ENCODE measurements around the gene LIMK2.

LIMK2 gene

DNA sequence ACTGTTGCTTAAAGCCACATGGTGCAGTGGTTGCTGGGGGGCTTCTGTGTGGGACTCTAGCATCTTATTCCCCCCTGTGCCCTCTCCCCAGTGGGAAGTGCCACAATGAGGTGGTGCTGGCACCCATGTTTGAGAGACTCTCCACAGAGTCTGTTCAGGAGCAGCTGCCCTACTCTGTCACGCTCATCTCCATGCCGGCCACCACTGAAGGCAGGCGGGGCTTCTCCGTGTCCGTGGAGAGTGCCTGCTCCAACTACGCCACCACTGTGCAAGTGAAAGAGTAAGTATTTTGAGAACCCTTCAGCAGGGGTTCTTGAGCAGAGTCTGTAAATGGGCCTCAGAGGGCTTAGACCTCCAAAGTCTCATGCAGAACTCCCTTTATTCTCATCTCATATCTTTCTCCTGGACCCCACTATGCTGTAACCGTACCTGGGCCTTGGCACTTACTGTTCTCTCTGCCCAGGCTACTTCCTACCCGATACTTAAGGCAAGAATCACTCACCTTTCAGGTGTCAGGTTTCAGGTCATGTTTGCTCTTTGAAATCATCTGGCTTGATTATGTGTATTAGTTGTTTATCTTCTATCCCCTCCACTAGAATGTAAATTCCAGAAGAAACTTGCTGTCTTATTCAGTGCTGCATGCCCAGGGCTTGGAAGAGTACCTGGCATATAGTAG, 47.8 kb downstream of the LIMK2 start:
- Histone ChIP-seq H3K4me1 (ENCODE audit: control insufficient read depth, insufficient read depth, low read length) (no peaks in the 10 kb centered on the region; the same call in 1 of the 2 replicates), H3K36me3 (ENCODE audit: control insufficient read depth, insufficient read depth, low read length) (peaks cover 58% of the 10 kb centered on the region), H3K27me3 (ENCODE audit: control insufficient read depth, insufficient read depth, low read length) (no peaks in the 10 kb centered on the region), H3K9me3 (ENCODE audit: control insufficient read depth, insufficient read depth, low read length) (no peaks in the 10 kb centered on the region), H3K9ac (ENCODE audit: low read depth, low read length) (no peak overlapping the region), H3K4me3 (ENCODE audit: low read depth, low read length) (no peak overlapping the region), H3K27ac (ENCODE audit: low read depth, low read length) (no peak overlapping the region)

DNA sequence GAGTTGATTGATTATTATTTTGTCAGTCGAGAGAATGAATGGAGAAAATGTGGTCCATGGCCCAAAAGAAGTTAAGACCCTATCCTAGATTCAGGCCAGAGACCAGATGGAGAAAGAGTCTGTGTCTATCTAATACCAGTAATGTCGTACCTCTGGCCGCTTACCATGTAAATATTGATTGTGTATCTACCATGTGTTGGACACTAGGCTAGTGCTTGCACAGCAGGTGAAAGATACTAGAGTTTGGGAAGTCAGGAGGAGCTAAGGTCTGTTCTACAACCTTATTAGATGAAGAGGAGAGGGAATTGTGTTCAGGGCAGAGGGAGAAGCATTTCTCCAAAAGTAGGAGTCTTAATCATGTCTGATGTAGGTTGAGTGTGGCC, 48.4 kb downstream of the LIMK2 start:
- Histone ChIP-seq H3K27me3 (ENCODE audit: control insufficient read depth, insufficient read depth, low read length) (no peaks in the 10 kb centered on the region), H3K27ac (ENCODE audit: low read depth, low read length) (no peak overlapping the region), H3K36me3 (ENCODE audit: control insufficient read depth, insufficient read depth, low read length) (peaks cover 58% of the 10 kb centered on the region), H3K9me3 (ENCODE audit: control insufficient read depth, insufficient read depth, low read length) (no peaks in the 10 kb centered on the region), H3K4me1 (ENCODE audit: control insufficient read depth, insufficient read depth, low read length) (no peaks in the 10 kb centered on the region; the same call in 1 of the 2 replicates), H3K4me3 (ENCODE audit: low read depth, low read length) (no peak overlapping the region), H3K9ac (ENCODE audit: low read depth, low read length) (no peak overlapping the region)

DNA sequence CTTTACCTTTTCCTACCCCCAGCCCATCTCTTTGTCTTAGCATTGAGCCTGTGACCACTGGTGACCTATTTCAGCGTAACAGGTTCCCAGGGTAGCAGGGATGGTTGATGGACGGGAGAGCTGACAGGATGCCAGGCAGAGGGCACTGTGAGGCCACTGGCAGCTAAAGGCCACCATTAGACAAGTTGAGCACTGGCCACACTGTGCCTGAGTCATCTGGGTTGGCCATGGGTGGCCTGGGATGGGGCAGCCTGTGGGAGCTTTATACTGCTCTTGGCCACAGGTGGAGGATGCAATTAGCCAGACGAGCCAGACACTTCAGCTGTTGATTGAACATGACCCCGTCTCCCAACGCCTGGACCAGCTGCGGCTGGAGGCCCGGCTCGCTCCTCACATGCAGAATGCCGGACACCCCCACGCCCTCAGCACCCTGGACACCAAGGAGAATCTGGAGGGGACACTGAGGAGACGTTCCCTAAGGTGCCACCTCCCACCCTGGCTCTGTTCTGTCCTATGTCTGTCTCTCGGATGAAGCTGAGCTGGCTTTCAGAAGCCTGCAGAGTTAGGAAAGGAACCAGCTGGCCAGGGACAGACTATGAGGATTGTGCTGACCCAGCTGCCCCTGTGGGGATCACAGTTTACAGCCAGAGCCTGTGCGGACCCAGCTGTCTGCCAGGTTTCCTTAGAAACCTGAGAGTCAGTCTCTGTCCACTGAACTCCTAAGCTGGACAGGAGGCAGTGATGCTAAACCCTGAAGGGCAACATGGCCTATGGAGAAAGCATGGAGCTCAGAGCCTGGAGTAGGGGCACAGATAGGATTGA, 50.4 kb downstream of the LIMK2 start:
- Histone ChIP-seq H3K9ac (ENCODE audit: low read depth, low read length) (no peak overlapping the region), H3K4me1 (ENCODE audit: control insufficient read depth, insufficient read depth, low read length) (no peaks in the 10 kb centered on the region), H3K9me3 (ENCODE audit: control insufficient read depth, insufficient read depth, low read length) (no peaks in the 10 kb centered on the region), H3K36me3 (ENCODE audit: control insufficient read depth, insufficient read depth, low read length) (peaks cover 71% of the 10 kb centered on the region), H3K4me3 (ENCODE audit: low read depth, low read length) (no peak overlapping the region), H3K27me3 (ENCODE audit: control insufficient read depth, insufficient read depth, low read length) (no peaks in the 10 kb centered on the region), H3K27ac (ENCODE audit: low read depth, low read length) (no peak overlapping the region)

DNA sequence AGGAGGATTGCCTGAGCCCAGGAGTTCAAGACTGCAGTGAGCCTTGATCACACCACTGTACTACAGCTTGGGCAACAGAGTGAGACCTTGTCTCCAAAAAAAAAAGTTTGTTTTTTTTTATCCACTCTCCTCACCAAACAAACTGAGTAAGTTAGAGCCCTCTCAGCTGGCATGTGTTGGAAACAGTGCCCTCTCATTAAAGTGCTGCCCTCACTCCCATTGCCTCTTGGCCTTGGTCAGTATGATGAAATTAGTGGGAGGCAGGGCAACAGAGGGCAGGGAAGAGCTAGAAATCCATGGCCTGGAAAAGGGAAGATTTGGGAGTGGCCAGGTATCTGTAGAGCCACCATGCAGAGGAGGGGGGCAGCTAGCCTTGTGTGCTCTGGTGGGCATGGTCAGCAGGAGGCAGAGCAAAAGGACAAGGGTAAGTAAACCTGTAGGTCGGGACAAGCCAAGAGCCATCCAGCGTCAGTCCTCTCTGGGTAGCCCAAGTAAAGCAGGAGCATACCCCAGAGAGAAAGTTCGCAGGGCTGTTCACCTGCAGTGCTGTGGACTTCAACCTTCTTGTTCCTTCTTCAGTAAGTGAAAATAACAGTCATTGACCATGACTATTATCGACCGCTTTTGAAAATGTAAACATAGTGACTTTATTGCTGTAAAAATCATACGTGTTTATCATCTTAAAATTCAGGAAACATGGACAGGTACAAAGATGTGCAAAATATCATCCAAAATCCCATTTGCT, 52.0 kb downstream of the LIMK2 start:
- Histone ChIP-seq H3K9ac (ENCODE audit: low read depth, low read length) (no peak overlapping the region), H3K36me3 (ENCODE audit: control insufficient read depth, insufficient read depth, low read length) (peaks cover 69% of the 10 kb centered on the region), H3K9me3 (ENCODE audit: control insufficient read depth, insufficient read depth, low read length) (no peaks in the 10 kb centered on the region), H3K4me3 (ENCODE audit: low read depth, low read length) (no peak overlapping the region), H3K27ac (ENCODE audit: low read depth, low read length) (no peak overlapping the region), H3K4me1 (ENCODE audit: control insufficient read depth, insufficient read depth, low read length) (no peaks in the 10 kb centered on the region), H3K27me3 (ENCODE audit: control insufficient read depth, insufficient read depth, low read length) (no peaks in the 10 kb centered on the region)

DNA sequence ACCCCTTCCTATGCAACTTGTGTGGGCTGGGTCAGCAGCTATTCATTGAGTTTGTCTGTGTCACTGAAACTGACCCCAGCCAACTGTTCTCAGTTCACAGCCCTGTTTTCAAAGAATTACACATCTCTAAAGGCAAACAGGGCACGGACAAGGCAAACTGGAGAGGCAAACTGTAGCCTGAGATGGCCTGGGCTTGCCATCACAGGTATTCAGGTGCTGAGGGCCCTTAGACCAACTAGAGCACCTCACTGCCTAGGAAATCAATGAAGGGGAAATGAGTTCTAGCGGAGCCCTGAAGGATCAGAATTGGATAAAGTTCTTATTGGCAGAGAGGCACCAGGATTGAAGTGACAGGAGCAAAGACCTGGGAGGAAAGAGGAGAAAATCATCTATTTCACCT, 56.2 kb downstream of the LIMK2 start:
- H3K9me3 ChIP-seq (ENCODE audit: control insufficient read depth, insufficient read depth, low read length) = no peaks in the 10 kb centered on the region
- peaks cover 61% of the 10 kb centered on the region for H3K36me3 ChIP-seq (ENCODE audit: control insufficient read depth, insufficient read depth, low read length)
- H3K27ac ChIP-seq (ENCODE audit: low read depth, low read length) = no peak overlapping the region

DNA sequence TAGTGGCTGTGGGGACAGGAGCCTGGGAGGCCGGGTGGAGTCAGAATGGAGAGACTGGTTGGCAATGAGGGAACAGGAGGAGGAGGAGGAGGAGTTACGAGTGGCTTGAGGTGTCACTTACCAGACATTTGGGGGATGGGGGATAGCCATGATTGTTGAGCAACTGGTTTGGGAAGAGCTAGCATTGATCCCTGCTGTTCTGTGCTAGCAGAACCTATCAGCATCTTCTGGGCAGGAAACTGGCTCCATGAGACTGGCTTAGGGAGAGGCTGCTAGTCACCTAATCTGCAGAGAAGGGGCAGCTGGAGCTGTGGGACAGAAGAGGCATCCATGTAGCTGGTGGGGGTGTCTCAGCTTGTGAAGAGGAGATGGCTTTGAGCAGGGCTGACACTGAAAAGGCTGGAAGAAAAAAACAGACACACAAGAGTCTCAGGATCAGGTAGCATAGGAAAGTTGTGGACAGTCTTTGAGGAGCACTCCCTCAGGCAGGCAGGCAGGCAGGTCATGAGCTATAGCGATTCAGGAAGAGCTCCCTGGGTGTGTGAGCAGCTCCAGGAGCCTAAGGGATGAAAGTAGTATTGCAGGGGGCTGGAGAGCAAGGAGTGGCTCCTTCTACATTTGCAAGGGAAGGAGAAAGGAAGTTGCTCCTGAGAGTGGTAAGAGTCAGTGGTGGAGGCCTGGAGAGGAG, 57.9 kb downstream of the LIMK2 start:
- peaks cover 64% of the 10 kb centered on the region for H3K36me3 ChIP-seq (ENCODE audit: control insufficient read depth, insufficient read depth, low read length)
- no peaks in the 10 kb centered on the region for H3K27me3 ChIP-seq (ENCODE audit: control insufficient read depth, insufficient read depth, low read length)
- H3K27ac ChIP-seq (ENCODE audit: low read depth, low read length) = peak overlapping the region; percentile 49
- H3K4me1 ChIP-seq (ENCODE audit: control insufficient read depth, insufficient read depth, low read length) = peaks cover 2% of the 10 kb centered on the region; the same call in 1 of the 2 replicates
- no peak overlapping the region for H3K4me3 ChIP-seq (ENCODE audit: low read depth, low read length)
- H3K9ac ChIP-seq (ENCODE audit: low read depth, low read length) = no peak overlapping the region
- no peaks in the 10 kb centered on the region for H3K9me3 ChIP-seq (ENCODE audit: control insufficient read depth, insufficient read depth, low read length)

More for the DNA sequence above, 56.2 kb downstream of the LIMK2 start:
- H3K4me3 ChIP-seq (ENCODE audit: low read depth, low read length) = no peak overlapping the region
- H3K27me3 ChIP-seq (ENCODE audit: control insufficient read depth, insufficient read depth, low read length) = no peaks in the 10 kb centered on the region
- peaks cover 2% of the 10 kb centered on the region; the same call in 1 of the 2 replicates for H3K4me1 ChIP-seq (ENCODE audit: control insufficient read depth, insufficient read depth, low read length)
- no peak overlapping the region for H3K9ac ChIP-seq (ENCODE audit: low read depth, low read length)

DNA sequence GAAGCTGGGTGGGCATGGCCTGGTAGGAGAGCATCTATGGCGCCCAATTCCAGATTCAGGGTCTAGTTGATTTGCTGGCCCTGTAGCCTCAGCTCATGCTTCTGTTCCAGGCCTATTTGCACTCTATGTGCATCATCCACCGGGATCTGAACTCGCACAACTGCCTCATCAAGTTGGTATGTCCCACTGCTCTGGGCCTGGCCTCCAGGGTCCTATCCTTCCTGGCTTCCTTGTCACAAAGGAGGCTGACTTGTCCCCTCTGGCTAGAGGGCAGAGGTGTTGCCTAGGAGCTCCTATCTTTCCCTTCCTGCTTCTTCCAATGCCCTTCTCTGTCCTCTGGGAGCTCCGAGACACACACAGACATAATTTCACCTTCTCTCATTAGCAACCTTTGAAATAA, 58.9 kb downstream of the LIMK2 start:
- no peak overlapping the region for H3K4me3 ChIP-seq (ENCODE audit: low read depth, low read length)
- peaks cover 2% of the 10 kb centered on the region; the same call in 1 of the 2 replicates for H3K4me1 ChIP-seq (ENCODE audit: control insufficient read depth, insufficient read depth, low read length)
- no peaks in the 10 kb centered on the region for H3K9me3 ChIP-seq (ENCODE audit: control insufficient read depth, insufficient read depth, low read length)
- peaks cover 73% of the 10 kb centered on the region for H3K36me3 ChIP-seq (ENCODE audit: control insufficient read depth, insufficient read depth, low read length)
- H3K27me3 ChIP-seq (ENCODE audit: control insufficient read depth, insufficient read depth, low read length) = no peaks in the 10 kb centered on the region
- no peak overlapping the region for H3K27ac ChIP-seq (ENCODE audit: low read depth, low read length)
- H3K9ac ChIP-seq (ENCODE audit: low read depth, low read length) = no peak overlapping the region

DNA sequence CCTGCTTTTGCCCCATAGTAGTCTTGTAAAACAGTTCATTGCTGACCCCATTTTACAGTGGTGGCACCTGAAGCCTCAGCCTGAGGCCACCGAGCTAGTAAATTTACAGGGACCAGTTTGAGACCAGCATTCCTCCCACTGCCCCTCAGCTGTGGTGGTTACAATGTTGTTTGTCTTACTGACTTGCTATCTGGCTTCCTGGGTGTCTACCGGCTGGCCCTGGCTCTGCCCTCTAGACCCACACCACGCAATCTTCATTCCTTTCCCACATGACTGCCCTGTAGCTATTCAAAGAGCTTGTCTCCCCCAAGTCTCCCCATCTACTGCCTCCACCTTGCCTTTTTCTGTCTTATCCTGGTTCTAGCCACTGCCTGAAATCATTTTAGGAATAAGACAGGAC, 59.4 kb downstream of the LIMK2 start:
- H3K27me3 ChIP-seq (ENCODE audit: control insufficient read depth, insufficient read depth, low read length) = no peaks in the 10 kb centered on the region
- H3K4me3 ChIP-seq (ENCODE audit: low read depth, low read length) = no peak overlapping the region
- H3K9ac ChIP-seq (ENCODE audit: low read depth, low read length) = no peak overlapping the region
- H3K27ac ChIP-seq (ENCODE audit: low read depth, low read length) = no peak overlapping the region
- no peaks in the 10 kb centered on the region for H3K9me3 ChIP-seq (ENCODE audit: control insufficient read depth, insufficient read depth, low read length)
- H3K36me3 ChIP-seq (ENCODE audit: control insufficient read depth, insufficient read depth, low read length) = peaks cover 73% of the 10 kb centered on the region
- peaks cover 2% of the 10 kb centered on the region; the same call in 1 of the 2 replicates for H3K4me1 ChIP-seq (ENCODE audit: control insufficient read depth, insufficient read depth, low read length)

DNA sequence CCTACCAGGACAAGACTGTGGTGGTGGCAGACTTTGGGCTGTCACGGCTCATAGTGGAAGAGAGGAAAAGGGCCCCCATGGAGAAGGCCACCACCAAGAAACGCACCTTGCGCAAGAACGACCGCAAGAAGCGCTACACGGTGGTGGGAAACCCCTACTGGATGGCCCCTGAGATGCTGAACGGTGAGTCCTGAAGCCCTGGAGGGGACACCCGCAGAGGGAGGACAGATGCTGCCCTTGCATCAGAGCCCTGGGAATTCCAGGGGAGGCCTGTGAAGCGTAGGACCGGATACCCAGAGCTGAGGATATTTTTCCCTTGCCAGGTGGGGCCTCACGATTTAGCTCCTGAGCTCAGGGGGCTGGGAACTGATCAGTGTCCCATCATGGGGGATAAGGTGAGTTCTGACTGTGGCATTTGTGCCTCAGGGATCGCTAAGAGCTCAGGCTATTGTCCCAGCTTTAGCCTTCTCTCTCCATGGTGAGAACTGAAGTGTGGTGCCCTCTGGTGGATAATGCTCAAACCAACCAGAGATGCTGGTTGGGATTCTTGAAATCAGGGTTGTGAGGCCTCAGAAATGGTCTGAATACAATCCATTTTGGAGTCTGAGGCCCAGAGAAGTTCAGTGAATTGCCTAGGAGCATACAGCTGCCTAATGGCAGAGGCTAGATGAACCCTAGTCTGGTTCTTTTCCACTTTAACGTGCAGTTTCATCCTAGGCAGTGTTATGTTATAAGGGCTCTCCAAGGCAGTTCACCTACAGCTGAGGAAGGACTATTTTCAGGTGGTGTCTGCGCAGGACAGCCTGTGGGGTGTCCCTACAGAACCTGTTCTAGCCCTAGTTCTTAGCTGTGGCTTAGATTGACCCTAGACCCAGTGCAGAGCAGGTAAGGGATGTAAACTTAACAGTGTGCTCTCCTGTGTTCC, 60.7 kb downstream of the LIMK2 start:
- Histone ChIP-seq H3K27me3 (ENCODE audit: control insufficient read depth, insufficient read depth, low read length) (no peaks in the 10 kb centered on the region), H3K4me3 (ENCODE audit: low read depth, low read length) (no peak overlapping the region), H3K4me1 (ENCODE audit: control insufficient read depth, insufficient read depth, low read length) (peaks cover 2% of the 10 kb centered on the region; the same call in 1 of the 2 replicates), H3K27ac (ENCODE audit: low read depth, low read length) (peak overlapping the region; percentile 26), H3K36me3 (ENCODE audit: control insufficient read depth, insufficient read depth, low read length) (peaks cover 71% of the 10 kb centered on the region), H3K9ac (ENCODE audit: low read depth, low read length) (no peak overlapping the region), H3K9me3 (ENCODE audit: control insufficient read depth, insufficient read depth, low read length) (no peaks in the 10 kb centered on the region)

DNA sequence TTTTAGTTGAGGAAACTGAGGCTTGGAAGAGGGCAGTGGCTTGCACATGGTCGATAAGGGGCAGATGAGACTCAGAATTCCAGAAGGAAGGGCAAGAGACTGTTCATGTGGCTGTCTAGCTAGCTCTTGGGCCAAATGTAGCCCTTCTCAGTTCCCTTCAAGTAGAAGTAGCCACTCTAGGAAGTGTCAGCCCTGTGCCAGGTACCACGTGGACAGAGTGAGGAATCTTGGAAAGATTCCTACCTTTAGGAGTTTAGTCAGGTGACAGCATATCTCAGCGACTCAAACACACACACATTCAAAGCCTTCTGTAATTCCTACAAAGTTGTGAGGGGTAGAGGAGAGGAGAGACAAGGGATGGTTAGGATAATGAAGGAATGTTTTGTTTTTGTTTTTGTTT, 61.9 kb downstream of the LIMK2 start:
- peaks cover 70% of the 10 kb centered on the region for H3K36me3 ChIP-seq (ENCODE audit: control insufficient read depth, insufficient read depth, low read length)
- no peak overlapping the region for H3K9ac ChIP-seq (ENCODE audit: low read depth, low read length)
- no peaks in the 10 kb centered on the region for H3K27me3 ChIP-seq (ENCODE audit: control insufficient read depth, insufficient read depth, low read length)
- H3K4me3 ChIP-seq (ENCODE audit: low read depth, low read length) = no peak overlapping the region
- H3K9me3 ChIP-seq (ENCODE audit: control insufficient read depth, insufficient read depth, low read length) = no peaks in the 10 kb centered on the region
- H3K27ac ChIP-seq (ENCODE audit: low read depth, low read length) = no peak overlapping the region
- H3K4me1 ChIP-seq (ENCODE audit: control insufficient read depth, insufficient read depth, low read length) = peaks cover 2% of the 10 kb centered on the region; the same call in 1 of the 2 replicates
